ENCODE measurements around the gene PEA15. TPM values are rescaled to one million over a fixed set of nuclear protein-coding genes. Genes with fewer than 3 reads are reported as not detected.

PEA15 gene
- total RNA-seq, 2 donors from 2014 or later: 50.4 to 184 TPM

- Histone ChIP-seq H3K4me1 (replicated peaks) (no peaks in the 10 kb centered on the region), H3K36me3 (peaks cover 6 to 7% of the 10 kb centered on the region in 2 donors)
These were observed 9.4 kb downstream of the PEA15 start for GRCh38 chr1:160214481-160215140.

GRCh38 chr1:160216301-160216700 lies 11.1 kb downstream of the PEA15 start:
- Histone ChIP-seq H3K27ac (no peak overlapping the region), H3K4me1 (replicated peaks) (no peaks in the 10 kb centered on the region), H3K36me3 (peaks cover 6 to 15% of the 10 kb centered on the region in 2 donors), H3K4me3 (no peak overlapping the region), H3K9me3 (no peaks in the 10 kb centered on the region), H3K27me3 (replicated peaks; ENCODE audit: insufficient read depth) (no peaks in the 10 kb centered on the region)
- intact Hi-C loops (cut with DNase I): no loop called here
- no peak for DNase-seq (ENCODE audit: low spot score)
- TF ChIP-seq POLR2AphosphoS5 (IDR thresholded peaks at IDR 0.05) (no peak), POLR2A (IDR thresholded peaks at IDR 0.05) (no peak)
- TF ChIP-seq, protein P1, sequence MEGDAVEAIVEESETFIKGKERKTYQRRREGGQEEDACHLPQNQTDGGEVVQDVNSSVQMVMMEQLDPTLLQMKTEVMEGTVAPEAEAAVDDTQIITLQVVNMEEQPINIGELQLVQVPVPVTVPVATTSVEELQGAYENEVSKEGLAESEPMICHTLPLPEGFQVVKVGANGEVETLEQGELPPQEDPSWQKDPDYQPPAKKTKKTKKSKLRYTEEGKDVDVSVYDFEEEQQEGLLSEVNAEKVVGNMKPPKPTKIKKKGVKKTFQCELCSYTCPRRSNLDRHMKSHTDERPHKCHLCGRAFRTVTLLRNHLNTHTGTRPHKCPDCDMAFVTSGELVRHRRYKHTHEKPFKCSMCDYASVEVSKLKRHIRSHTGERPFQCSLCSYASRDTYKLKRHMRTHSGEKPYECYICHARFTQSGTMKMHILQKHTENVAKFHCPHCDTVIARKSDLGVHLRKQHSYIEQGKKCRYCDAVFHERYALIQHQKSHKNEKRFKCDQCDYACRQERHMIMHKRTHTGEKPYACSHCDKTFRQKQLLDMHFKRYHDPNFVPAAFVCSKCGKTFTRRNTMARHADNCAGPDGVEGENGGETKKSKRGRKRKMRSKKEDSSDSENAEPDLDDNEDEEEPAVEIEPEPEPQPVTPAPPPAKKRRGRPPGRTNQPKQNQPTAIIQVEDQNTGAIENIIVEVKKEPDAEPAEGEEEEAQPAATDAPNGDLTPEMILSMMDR (IDR thresholded peaks at IDR 0.05): no peak

More at GRCh38 chr1:160214481-160215140, 9.4 kb downstream of the PEA15 start:
- whole genome bisulfite sequencing: 48% methylated on average over 3 of the region's 3 CpGs
- TF ChIP-seq, protein P1 (IDR thresholded peaks at IDR 0.05): no peak
- TF ChIP-seq POLR2A (IDR thresholded peaks at IDR 0.05) (no peak), POLR2AphosphoS5 (IDR thresholded peaks at IDR 0.05) (peak; percentile 15)
- Histone ChIP-seq H3K27ac (peak overlapping the region; percentile 14 to 55), H3K4me3 (no peak overlapping the region), H3K9me3 (no peaks in the 10 kb centered on the region), H3K27me3 (replicated peaks; ENCODE audit: insufficient read depth) (no peaks in the 10 kb centered on the region)
- DNase-seq (ENCODE audit: low spot score): peak; percentile 43
- intact Hi-C loops (cut with DNase I): no loop called here

- no peak overlapping the region for H3K4me3 ChIP-seq
- WGBS: 24% methylated on average over 10 of the region's 10 CpGs
- DNase-seq (ENCODE audit: low spot score): no peak
- peak overlapping the region; percentile 6 to 36 for H3K27ac ChIP-seq
- intact Hi-C loops (cut with DNase I): no loop called here
- peaks cover 2 to 19% of the 10 kb centered on the region in 2 donors for H3K36me3 ChIP-seq
- H3K4me1 ChIP-seq (replicated peaks): no peaks in the 10 kb centered on the region
- TF ChIP-seq POLR2A (IDR thresholded peaks at IDR 0.05): no peak
- TF ChIP-seq POLR2AphosphoS5 (IDR thresholded peaks at IDR 0.05): no peak
- TF ChIP-seq, protein P1 (IDR thresholded peaks at IDR 0.05): no peak
- H3K9me3 ChIP-seq: no peaks in the 10 kb centered on the region
- no peaks in the 10 kb centered on the region for H3K27me3 ChIP-seq (replicated peaks; ENCODE audit: insufficient read depth)
These were observed 12.4 kb downstream of the PEA15 start for GRCh38 chr1:160217481-160218051.

DNA sequence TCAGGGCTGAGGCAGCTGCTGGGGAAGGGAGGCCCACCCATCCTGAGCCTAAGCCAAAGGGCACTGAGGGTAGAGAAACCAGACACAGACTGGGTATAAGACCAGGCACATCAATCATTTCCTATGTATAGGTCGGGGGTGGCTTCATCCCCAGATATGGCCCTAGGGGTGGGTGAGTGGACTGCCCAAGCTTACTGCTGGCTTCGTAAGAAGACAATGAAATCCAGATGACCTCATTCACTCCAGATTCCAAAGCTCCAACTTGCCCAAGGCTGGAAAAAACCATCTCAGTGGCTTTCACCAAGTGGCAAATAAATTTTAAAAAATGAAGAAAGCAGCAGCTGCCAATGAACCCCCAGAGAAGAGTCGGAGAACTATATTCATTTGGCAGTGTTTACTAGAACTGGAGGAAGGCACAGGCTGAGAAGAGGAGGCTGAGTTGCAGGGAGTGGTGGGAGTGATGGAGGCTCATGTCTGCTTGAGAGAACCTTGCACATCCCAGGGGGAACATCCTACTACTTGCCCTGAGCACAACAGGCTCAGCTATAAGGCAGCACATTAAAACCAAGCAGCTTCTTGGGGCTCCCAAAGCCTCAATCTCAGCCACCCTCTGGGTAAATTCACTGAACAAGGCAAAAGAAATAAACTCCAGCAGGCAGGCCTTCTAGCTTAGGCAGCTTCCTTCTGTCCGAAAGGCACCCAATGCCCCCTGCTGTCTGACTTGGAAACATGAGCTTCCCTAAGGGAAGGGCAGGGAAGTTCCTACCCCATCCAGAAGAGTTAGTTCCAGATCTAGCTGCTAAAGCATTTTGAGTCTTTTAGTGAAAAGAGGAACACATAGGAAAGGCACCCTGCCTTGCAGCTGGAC lies 14.1 kb downstream of the PEA15 start:
- TF ChIP-seq, protein P1 (IDR thresholded peaks at IDR 0.05): peak in 3 of 4 experiments; percentile 39 to 77 (median 60)
- TF ChIP-seq POLR2A (IDR thresholded peaks at IDR 0.05) (no peak), POLR2AphosphoS5 (IDR thresholded peaks at IDR 0.05) (peak; percentile 44)
- Histone ChIP-seq H3K4me1 (replicated peaks) (no peaks in the 10 kb centered on the region), H3K27me3 (replicated peaks; ENCODE audit: insufficient read depth) (no peaks in the 10 kb centered on the region), H3K9me3 (no peaks in the 10 kb centered on the region), H3K27ac (peak overlapping the region; percentile 8 to 47), H3K36me3 (peaks cover 9 to 12% of the 10 kb centered on the region in 2 donors), H3K4me3 (no peak overlapping the region)
- DNase-seq (ENCODE audit: low spot score): peak; percentile 39
- 41% methylated on average over 4 of the region's 4 CpGs for WGBS
- intact Hi-C loops (cut with DNase I): loop anchor here (1.0 kb wide), 1 partner anchor 119 kb away; no protein-coding TSS in a partner anchor

Measured in prostate gland (tissue), 2 donors.